Activated CD4-positive, CD25-positive, alpha-beta regulatory T cell treated with anti-CD3 and anti-CD28 coated beads, Interleukin-2, amount 50 U/mL, for 72 hours (primary cell): ENCODE results near the gene MYOT.

Experiments
- DNase-seq: peaks from one replicate; pipeline ENCODE4 v3.0.0; 2021

Gene MYOT

DNA sequence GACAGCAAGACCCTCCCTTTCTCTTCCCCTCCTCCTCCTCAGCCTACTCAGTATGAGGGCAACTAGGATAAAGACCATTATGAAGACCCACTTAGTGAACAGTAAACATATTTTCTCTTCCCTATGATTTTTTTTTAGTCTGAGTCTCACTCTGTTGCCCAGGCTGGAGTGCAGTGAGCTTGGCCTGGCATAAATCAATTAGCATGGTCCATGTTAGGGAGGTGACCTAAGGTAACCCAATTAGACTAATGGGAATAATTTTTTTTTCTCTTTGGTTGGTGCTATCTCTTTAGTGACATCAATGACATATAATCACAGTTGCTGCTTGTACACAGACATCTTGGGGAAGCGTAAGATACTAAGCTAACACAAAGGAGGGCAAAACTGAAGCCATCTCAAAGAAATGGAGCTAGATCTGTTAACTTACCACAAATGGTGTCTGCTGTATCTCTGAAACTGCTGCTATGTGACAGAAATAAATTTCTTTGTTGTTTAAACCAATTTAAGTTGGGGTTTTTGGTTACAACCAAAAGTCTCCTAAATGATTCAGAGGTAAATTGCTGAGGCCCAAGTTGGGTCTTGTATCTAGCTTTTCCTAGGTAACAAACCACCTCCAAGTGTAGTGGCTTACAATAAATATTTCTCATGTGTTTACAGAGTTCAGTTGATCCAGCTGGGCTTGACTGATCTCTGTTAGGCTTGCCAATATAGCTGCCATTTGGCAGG lies 34.9 kb downstream of the MYOT start:
- DNase-seq, result no peak

- no peak for DNase-seq
These were observed 47.1 kb downstream of the MYOT start for GRCh38 chr5:137914758-137915157.

DNA sequence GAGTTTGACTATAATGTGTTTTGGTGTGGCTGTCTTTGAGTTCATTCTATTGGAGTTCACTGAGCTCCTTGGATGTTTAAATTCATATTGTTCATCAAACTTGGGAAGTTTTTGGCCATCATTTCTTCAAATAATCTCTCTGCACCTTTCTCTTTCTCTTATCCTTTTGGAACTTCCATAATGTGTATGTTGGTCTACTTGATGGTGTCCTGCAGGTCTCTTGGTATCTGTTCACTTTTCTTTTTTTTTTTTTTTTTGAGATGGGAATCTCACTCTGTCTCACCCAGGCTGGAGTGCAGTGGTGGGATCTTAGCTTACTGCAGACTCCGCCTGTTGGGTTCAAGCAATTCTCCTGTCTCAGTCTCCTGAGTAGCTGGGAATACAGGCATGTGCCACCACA lies 49.3 kb downstream of the MYOT start:
- DNase-seq, result no peak

DNA sequence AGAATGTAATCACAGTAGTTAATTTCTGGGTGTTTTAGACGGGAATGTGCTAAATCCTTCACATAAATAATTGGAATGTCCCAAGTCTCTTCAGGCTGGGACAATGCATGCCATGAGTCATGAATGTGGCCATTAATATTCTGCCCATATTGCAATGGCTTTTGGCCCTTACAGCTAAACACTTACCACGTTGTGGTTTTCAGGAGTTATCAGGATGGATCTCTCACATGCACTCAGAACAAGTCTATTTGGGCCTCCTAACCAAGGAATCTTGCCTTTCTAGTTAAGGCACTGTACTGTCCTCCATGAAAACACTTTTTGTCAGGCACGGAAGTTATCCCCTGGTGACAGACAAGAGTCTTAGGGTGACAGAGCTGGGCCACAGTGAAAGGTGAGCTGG lies 54.3 kb downstream of the MYOT start:
- no peak for DNase-seq

GRCh38 chr5:137923856-137924255 lies 56.2 kb downstream of the MYOT start:
- no peak for DNase-seq

DNA sequence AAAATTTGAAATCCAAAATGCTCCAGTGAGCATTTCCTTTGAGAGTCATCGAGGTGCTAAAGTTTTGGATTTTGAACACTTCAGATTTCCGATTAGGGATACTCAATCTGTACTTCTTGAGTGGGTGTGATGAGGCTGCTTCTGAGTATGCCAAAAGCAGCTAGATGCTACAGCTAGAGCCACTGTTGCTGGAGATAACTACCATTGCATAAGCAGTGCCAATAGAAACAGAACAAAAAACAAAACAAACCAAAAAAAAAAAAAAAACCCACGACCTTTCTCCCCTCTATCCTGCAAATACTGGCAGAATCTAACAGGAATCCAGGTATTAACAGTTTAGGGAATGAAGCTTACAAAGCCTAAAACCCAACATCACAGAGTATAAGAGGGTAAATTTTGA lies 65.1 kb downstream of the MYOT start:
- DNase-seq, result no peak

GRCh38 chr5:137933491-137933911 lies 65.8 kb downstream of the MYOT start:
- no peak for DNase-seq

DNA sequence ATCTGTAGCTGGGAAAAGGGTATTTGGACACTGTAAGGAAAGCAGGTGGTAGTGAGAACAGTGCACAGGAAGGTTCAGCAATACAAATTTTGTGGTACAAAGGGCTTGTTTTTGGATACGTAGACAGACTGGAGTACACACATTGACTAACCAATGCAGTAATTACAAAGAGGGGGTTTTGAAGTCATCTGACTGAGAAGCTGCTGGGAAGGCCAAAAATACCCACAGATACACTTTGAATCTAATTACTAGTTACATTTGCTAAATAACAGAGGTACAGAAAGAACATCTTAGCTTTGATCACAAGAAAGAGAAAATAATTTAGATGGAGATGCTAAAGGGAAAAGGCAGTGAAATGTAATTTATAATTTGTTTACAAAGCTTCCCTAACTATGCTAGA lies 67.5 kb downstream of the MYOT start:
- DNase-seq, result no peak

DNA sequence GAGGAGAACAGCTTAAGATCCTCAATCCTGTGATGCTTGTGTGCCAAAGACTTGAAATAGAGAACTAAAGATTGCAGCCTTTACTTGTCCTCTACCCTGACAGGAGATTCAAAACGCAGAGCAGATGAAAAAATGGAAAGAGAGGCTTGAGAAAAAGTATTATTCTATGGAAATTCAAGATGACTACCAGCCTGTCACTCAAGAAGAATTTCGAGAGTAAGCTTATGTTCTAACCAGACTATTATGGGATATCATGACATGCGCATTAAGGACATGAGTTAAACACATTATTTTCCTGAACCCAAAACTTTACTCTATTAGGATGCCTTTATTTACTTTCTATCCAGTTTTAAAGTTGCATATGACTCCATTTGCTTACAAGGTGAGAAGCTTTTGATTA lies 68.0 kb downstream of the MYOT start:
- no peak for DNase-seq
